GM12864 (cell line): ENCODE results near the gene ASS1.

Experiments
- DNase-seq: peaks from one replicate; pipeline ENCODE4 v3.0.0-alpha.2; 2011; ENCODE audit warnings: low read depth
- H3K4me3 ChIP-seq: 2 replicates; pipeline ENCODE4 v1.5.1; 2011; ENCODE audit warnings: mild to moderate bottlenecking, low read depth, low read length, control low read depth
- CTCF ChIP-seq: IDR thresholded peaks from 2 replicates; pipeline ENCODE4 v1.5.1; 2011; ENCODE audit warnings: low read depth, mild to moderate bottlenecking, moderate library complexity, low read length, control low read depth, inconsistent platforms; ENCODE audit errors: missing control alignments

The ASS1 gene

GRCh38 chr9:130459941-130460669 is 15.3 kb downstream of the ASS1 start:
- no peak for DNase-seq
- no peak for TF ChIP-seq CTCF
- no peak overlapping the region for H3K4me3 ChIP-seq

GRCh38 chr9:130461218-130461630 is 16.5 kb downstream of the ASS1 start:
- no peak overlapping the region for H3K4me3 ChIP-seq

GRCh38 chr9:130461731-130462130 is 17.0 kb downstream of the ASS1 start:
- no peak for TF ChIP-seq CTCF
- no peak overlapping the region for H3K4me3 ChIP-seq
- no peak for DNase-seq

More at GRCh38 chr9:130461218-130461630, 16.5 kb downstream of the ASS1 start:
- TF ChIP-seq CTCF: peak; percentile 84
- DNase-seq: no peak

DNA sequence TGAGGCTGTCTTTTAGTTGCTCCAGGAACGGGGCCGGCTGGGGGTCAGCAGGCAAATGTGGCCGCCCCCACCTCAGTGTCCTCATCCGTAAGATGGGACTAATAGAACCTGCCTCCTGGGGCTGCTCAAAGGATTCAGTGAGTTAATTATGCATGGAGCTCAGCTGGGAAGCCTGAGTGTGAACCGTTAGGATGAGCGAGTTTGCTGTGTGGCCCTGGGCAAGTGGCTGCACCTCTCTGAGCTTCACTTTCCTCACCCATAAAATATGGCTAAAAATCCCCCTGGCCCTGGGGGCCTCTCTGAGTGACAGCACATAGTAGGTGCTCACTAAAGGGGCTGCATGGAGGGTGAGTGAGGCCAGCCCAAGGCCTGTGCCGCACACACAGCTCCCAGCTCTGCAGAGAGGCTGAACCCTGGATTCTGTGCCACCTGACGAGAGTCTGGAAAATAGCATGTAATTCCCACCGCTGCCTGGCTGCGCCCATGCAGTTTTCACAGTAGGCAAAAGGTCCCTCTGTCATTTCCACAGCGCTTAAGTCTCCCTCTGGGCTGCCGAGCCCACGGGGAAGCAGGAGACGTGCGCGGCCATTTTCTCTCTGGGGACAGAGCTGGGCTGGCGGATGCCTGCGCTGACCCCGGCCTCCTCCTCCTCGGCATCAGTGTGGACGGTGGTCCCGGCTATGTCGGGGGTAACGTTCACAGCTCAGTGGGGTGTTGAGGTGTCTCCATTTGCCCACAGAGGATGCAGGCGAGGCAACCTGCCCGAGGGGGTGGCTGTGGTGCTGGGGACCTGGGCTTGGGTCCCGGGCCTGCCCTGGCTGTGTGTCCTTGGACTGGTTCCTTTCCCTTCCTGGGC is 18.2 kb downstream of the ASS1 start:
- H3K4me3 ChIP-seq: no peak overlapping the region
- TF ChIP-seq CTCF: no peak
- DNase-seq: no peak

DNA sequence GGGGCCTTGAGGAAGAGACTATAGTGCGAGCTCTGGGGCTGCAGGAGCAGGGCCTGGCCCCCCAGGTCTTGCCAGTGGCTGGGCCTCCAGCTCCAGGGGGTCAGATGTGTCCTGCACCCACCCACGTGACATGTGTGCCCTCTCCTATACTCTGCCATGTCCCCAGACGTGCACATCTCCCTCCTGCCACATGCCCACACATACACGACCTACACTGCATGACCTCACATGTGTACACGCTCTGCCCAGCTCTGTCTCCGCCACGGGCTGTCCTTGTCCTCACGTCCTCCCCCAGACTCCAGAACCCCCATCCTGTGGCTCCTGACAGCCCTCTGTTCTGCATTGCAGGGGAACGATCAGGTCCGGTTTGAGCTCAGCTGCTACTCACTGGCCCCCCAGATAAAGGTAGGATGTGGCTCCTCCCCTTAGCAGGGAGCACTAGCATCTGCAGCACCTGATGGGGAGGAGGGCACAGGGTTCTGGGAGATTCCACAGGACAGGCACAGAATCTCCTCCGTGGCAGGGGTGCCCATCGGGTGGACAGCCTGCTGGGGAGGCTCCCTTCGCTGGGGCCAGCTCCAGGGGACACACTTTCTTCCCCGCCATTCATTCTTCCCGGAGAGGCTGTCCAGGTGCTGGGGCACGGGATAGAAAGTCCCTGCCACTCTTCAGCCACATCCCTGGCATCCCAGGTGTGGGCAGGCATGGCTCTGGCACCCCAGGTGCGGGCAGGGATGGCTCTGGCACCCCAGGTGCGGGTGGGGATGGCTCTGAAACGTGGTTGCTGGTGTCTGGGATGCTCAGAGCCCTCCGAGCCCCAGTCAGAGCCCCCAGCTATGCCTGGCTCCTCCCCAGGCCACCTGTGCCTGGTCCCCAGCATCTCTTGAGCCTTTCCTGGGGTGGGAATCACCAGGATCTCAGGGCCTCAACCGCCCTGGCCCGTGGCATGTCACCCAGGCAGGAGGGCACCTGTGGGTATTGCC is 19.3 kb downstream of the ASS1 start:
- no peak for DNase-seq
- H3K4me3 ChIP-seq: no peak overlapping the region
- no peak for TF ChIP-seq CTCF

DNA sequence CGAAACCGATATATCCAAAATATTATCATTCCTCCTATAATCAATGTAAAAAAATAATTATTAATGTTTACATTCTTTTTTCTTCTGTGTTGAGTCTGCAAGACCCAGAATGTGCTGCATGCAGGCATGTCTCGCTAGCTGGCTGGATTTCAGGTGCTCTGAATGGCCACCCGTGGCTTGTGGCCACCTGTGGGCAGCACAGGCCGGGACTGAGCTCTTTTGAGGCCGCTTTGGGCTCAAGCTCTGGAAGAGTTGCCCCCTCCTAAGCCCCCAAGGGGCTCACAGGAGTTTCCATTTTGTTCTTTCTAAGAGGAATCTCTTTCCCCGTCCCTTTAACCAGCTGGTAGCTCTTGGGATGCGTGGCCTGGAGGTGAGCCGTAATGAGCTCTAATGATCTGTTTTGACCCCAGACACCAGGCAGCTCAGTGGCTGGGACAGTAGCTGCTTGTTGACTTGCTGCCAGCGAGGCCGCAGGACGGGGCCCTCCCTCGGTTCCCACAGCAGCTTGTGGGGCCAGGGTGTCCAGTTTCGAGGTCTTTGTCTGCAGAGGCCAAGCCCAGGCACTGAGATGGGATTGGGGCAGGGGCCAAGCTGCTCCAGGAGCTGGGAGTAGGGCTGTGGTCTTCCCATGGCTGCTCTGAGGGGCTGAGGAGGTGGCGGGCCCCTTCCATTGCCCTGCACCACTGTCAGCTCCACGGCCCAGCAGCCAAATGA is 20.8 kb downstream of the ASS1 start:
- H3K4me3 ChIP-seq: no peak overlapping the region
- no peak for TF ChIP-seq CTCF
- DNase-seq: no peak
